Kidney epithelial cell (primary cell): ENCODE measurements around the gene POLR1H. TPM values are rescaled to one million over a fixed set of nuclear protein-coding genes. Genes with fewer than 3 reads are reported as not detected.
"Not testable (repeated sequence)": the region's sequence is repeated elsewhere in the genome, so short reads cannot be mapped to it uniquely, and the experiment has no call there.

Experiments used
- DNase-seq: peaks from one replicate; pipeline ENCODE4 v3.0.0-alpha.2; 2010; ENCODE audit warnings: low read depth
- H3K27me3 ChIP-seq: 2 replicates; pipeline ENCODE4 v1.6.0; 2011; ENCODE audit warnings: low read length; ENCODE audit not compliant: control insufficient read depth, insufficient read depth
- H3K36me3 ChIP-seq: 2 replicates; pipeline ENCODE4 v1.5.1; 2011; ENCODE audit warnings: low read length; ENCODE audit not compliant: control insufficient read depth, insufficient read depth
- H3K4me3 ChIP-seq: 2 replicates; pipeline ENCODE4 v1.5.1; 2011; ENCODE audit warnings: low read depth, mild to moderate bottlenecking, control low read depth, low read length
- CTCF ChIP-seq: IDR thresholded peaks from 2 replicates; pipeline ENCODE4 v1.5.1; 2011; ENCODE audit warnings: mild to moderate bottlenecking, moderate library complexity, low read length, control low read depth, inconsistent platforms; ENCODE audit not compliant: insufficient read depth, poor library complexity, severe bottlenecking
- total RNA-seq: library from RNA; depleted of rRNA; stranded (reverse); fragments of >200 nt; gene quantifications from 2 replicates; pipeline ENCODE4 v1.2.3, GENCODE V29; 2015

The POLR1H gene
- total RNA-seq, 1 donor from 2014 or later: 33.3 TPM

- DNase-seq: no peak
- TF ChIP-seq CTCF: no peak
- Histone ChIP-seq H3K27me3 (no peaks in the 10 kb centered on the region), H3K4me3 (no peak overlapping the region), H3K36me3 (no peaks in the 10 kb centered on the region)
Measured at GRCh38 chr6:30025186-30025585, 35.9 kb upstream of the POLR1H start.

- H3K27me3 ChIP-seq: no peaks in the 10 kb centered on the region
- no peak for TF ChIP-seq CTCF
- DNase-seq: no peak
- H3K4me3 ChIP-seq: no peak overlapping the region
- no peaks in the 10 kb centered on the region for H3K36me3 ChIP-seq
Measured at GRCh38 chr6:30029588-30029987, 31.5 kb upstream of the POLR1H start.

- H3K36me3 ChIP-seq: no peaks in the 10 kb centered on the region
- TF ChIP-seq CTCF: no peak
- no peak overlapping the region for H3K4me3 ChIP-seq
- no peak for DNase-seq
- H3K27me3 ChIP-seq: no peaks in the 10 kb centered on the region
Measured at GRCh38 chr6:30031381-30031780, 29.7 kb upstream of the POLR1H start.

GRCh38 chr6:30033440-30033839 lies 27.6 kb upstream of the POLR1H start:
- not testable (repeated sequence) for H3K36me3 ChIP-seq, H3K27me3 ChIP-seq, DNase-seq, H3K4me3 ChIP-seq

- Histone ChIP-seq H3K4me3 (no peak overlapping the region), H3K27me3 (no peaks in the 10 kb centered on the region), H3K36me3 (no peaks in the 10 kb centered on the region)
- DNase-seq: no peak
- TF ChIP-seq CTCF: no peak
Measured at GRCh38 chr6:30035784-30036183, 25.3 kb upstream of the POLR1H start.

- peak; percentile 55 for TF ChIP-seq CTCF
- Histone ChIP-seq H3K36me3 (no peaks in the 10 kb centered on the region), H3K27me3 (no peaks in the 10 kb centered on the region), H3K4me3 (no peak overlapping the region)
- DNase-seq: no peak
Measured at GRCh38 chr6:30037182-30037788, 23.8 kb upstream of the POLR1H start.
